CD4-positive, alpha-beta T cell treated with Interleukin-15 for 4 hours (primary cell): ENCODE measurements around the gene GLB1L2.

Experiments
- DNase-seq: peaks from one replicate; pipeline ENCODE4 v3.0.0-alpha.2; 2020; ENCODE audit warnings: low spot score

Gene GLB1L2

DNA sequence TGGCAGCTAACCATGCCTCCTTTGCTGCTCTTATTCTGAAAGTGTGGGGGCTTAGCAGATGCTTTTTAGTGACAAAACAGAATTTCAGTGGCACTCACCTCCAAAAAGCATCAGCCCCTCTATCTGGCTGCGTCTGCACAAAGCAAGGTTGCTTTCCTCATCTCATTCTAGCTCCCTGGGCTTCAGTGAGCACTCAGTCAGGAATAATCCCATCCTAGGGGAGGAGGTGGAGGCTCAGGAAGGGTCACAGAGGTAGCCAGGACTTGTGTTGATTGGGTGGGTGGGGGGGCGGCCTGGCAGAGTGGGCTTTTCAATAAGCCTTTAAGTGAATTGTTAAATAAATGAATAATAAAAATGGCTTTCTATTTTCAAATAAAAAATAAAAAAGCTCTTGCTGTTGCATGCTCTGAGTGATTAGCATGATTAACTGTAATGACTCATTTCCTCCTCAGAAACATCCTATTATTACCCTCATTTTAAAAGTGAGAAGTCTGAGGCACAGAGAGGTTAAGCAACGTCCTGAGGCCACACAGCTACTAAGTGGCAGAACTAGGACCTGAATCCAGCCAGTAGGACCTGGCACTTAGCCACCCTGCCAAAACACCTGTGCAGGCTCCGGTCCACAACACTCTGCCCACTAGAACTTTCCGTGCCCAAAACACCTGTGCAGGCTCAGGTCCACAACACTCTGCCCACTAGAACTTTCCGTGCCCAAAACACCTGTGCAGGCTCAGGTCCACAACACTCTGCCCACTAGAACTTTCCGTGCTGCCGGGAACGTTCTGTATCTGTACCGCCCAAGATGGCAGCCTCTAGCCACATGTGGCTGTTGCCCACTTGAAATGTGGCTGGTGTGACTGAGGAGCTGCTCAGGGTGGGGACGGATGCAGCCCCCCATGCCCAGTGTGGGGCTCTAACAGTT is 74.7 kb downstream of the GLB1L2 start:
- peak; percentile 10 for DNase-seq

- no peak for DNase-seq
These were observed 75.6 kb downstream of the GLB1L2 start for GRCh38 chr11:134407321-134407828.

- no peak for DNase-seq
These were observed 76.1 kb downstream of the GLB1L2 start for GRCh38 chr11:134407923-134408322.

GRCh38 chr11:134409552-134410429 is 78.0 kb downstream of the GLB1L2 start:
- no peak for DNase-seq

- no peak for DNase-seq
These were observed 79.0 kb downstream of the GLB1L2 start for GRCh38 chr11:134410766-134411165.

- DNase-seq: no peak
These were observed 80.6 kb downstream of the GLB1L2 start, which contains the start of gene B3GAT1 for GRCh38 chr11:134412203-134413042. Gene B3GAT1, minus strand, starts transcription at chr11:134412242. Its CDS starts 24,583 bp downstream, at chr11:134387659.

DNA sequence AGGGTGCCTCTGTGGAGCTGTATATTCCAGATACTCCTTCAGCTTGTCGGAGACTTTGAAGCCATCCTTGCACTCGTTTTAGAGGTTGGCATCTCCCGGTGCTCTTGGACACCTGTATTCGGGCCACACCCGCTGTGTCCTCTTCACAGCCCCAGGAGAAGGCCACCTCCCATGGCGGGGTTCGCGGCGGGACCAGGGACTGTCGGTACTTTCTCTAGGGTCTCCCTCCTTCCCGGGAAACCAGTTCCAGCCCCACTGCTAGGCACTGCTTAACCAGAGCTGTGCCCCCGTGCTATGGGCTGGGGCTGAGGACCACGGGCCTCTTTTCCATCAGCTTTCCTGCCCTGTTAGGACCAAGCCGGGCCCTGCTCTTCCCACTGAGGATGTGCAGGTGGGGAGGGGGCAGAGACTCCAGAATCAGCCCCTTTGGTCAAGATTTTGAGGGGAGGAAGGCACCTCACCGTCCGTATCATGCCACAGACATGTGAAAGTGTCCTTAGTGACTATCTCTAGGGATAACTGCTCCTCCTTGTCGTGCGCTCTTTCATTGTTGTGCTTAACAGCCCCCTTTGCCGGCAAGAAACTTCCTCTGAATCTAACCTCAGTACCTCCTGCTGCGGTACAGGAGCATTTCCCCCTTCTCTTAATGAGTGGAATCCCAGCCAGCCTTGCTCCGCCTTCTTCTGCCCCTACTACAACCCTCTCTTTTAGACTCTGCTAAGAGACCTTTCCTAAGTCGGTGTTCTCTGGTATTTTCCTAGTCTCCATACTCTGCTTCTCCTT is 81.4 kb downstream of the GLB1L2 start:
- DNase-seq: no peak

DNA sequence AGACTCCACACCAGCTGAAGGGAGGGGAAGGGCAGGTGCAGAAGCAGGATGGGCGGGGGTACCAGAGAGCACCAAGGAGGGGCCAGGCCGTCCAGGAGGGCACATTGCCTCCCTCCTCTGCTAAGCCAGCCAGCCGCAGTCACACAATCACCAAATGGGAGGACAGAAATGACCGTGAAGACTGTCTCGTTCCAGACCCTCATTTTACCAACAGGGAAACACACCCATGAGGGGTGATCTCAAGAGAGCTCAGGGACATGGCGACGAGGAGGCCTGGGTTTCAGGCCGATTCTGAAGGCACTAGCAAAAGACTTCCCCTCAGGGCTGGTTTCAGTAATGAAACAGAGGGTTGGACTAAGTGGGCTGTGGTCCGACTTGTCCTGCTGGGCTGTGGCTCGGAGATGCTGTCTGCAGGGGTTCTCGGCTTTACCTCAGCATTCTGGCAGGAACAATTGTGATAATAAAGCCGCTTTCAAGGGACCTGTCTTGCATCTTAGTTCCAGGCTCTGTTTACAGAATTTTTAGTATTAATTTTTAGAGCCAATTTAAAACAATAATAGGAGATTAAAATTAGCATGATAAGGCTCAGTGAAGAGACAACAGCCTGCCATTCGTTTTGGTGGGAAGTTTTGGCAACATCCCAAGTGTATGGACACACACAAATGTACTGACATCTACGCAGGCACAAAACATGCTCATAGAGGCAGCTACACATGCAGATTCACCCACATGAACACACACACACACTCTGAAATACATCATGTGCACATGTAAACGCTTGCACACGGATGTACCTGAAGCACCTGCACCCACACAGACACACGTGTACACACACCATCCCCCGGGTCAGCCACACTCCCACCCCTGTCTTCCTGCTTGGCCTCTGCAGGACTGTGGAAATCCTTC is 82.3 kb downstream of the GLB1L2 start:
- no peak for DNase-seq

DNA sequence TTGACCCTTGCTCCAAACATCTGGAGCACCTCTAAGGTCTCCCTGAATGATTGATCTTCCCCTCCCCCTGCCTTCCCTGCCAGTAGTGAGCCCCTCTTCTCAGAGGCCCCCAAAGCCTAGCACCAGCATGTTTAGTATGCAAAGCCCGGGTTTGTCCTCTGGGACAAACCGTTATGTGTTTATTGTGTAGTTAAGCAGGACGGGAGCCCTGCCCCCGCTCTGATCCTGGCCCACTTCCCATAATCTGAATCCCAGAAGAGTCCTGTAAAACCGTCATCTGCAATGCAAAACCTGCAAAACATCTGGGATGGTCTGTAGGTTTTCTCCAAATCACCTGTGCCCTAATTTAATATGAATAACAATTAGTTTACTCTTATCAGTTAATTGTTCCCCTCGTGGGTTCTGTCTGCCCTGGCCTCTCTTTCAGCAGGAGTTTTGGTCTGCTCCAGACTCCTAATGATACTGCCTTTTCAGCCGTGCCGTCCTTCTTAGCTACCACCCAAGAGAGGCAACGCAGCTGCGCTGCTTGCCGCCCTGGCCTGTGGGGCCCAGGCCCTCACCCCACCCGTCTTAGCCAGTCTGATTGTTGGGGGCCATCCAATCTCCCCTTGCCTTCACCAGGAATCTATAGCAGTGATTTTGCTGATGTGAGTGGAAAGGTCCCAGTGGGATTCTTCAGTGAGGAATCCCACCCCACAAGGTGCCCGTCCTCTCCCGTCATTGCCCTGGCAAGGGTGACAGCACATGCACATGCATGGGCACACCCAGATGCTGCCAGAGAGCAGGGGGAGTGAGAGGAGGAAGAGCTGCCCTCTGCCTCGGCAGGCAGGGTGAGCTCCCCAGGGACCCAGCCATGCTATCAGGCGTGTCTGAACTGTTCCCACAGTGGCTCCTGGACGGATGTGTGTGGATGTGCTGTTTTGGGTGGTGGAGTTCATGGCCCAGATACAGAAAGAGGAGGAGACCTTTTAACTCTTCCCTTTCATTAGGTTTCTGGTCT is 83.3 kb downstream of the GLB1L2 start:
- no peak for DNase-seq

- DNase-seq: no peak
These were observed 84.9 kb downstream of the GLB1L2 start for GRCh38 chr11:134416726-134417125.

DNA sequence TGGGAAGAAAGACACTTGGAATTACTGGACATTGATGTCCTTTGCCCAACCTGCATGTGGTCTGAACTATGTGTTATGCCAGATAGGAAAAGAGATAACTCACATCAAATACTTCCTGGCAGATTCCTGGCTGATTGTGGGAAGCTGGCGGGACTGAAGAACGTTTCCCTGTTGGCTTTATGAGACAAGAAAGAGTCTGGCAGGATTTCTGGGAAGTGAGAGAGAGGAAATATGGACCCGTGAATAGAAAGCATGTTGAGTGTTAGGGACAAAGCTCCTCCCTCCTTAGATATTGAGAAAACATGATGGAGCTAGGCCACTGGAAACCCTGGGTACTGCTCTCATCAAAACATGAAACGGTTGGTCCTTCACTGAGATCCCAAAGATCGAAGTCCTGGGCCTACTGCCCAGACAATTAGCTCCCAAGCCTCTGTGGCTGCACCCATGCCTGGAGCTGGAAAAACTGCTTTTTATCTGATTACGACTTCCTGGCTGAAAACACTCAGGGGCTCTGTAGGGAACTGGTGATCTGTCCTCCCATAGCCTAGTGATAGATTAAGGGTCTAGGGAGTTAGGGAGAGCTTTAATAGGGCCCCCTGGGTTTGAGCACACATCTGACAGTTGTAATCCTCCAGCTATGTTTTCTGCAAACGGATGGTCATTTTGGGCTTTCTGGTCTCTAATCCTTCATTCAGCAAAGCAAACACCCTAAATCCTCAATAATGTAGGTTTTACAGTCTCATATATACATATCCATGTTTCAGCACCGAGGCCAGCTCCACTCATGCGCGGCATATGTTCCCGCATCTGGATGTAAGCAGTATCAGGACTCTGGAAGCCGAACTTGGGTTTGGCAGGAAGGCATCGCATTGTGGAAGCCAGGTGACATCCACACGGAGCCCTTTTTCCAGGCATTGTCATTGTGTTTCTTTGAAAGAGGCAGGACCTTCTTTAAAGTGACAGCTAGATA is 86.4 kb downstream of the GLB1L2 start:
- DNase-seq: no peak

- no peak for DNase-seq
These were observed 91.3 kb downstream of the GLB1L2 start for GRCh38 chr11:134423106-134423505.

GRCh38 chr11:134425413-134425812 is 93.6 kb downstream of the GLB1L2 start:
- DNase-seq: no peak
